Neural progenitor cell (in vitro differentiated cells): Measurements from ENCODE around the gene SNX15. TPM values are rescaled to one million over a fixed set of nuclear protein-coding genes. Genes with fewer than 3 reads are reported as not detected.
A peak's percentile ranks its signal among the peaks of the same experiment; 100 is the strongest.

Experiments
- DNase-seq: peaks from one replicate; pipeline ENCODE4 v3.0.0-alpha.2; 2016; ENCODE audit warnings: low spot score
- H2AFZ ChIP-seq: fragments of 200-600 bp; sonication (generic); replicated peaks from 2 replicates; pipeline ENCODE4 v1.6.1; 2016; ENCODE audit warnings: antibody characterized with exemption
- H3F3A ChIP-seq: fragments of 200-600 bp; sonication (generic); 2 replicates; pipeline ENCODE4 v1.6.1; 2016; ENCODE audit warnings: antibody characterized with exemption, low read depth
- H3K27ac ChIP-seq: fragments of 200-600 bp; sonication (generic); 2 replicates; pipeline ENCODE4 v1.5.1; 2016; ENCODE audit warnings: mild to moderate bottlenecking
- H3K27me3 ChIP-seq: fragments of 200-600 bp; sonication (generic); 2 replicates; pipeline ENCODE4 v1.6.1; 2016; ENCODE audit warnings: mild to moderate bottlenecking, moderate library complexity
- H3K36me3 ChIP-seq: fragments of 200-600 bp; sonication (generic); 2 replicates; pipeline ENCODE4 v1.5.1; 2016
- H3K4me1 ChIP-seq: fragments of 200-600 bp; sonication (generic); 2 replicates; pipeline ENCODE4 v1.6.1; 2016; ENCODE audit warnings: mixed run types
- H3K4me2 ChIP-seq: fragments of 200-600 bp; sonication (generic); 2 replicates; pipeline ENCODE4 v1.6.1; 2016
- H3K4me3 ChIP-seq: fragments of 200-600 bp; sonication (generic); 2 replicates; pipeline ENCODE4 v1.5.1; 2016
- H3K79me2 ChIP-seq: fragments of 200-600 bp; sonication (generic); 2 replicates; pipeline ENCODE4 v1.6.1; 2016; ENCODE audit warnings: low read depth
- H3K9ac ChIP-seq: fragments of 200-600 bp; sonication (generic); 2 replicates; pipeline ENCODE4 v1.6.1; 2016
- H3K9me3 ChIP-seq: fragments of 200-600 bp; sonication (generic); 2 replicates; pipeline ENCODE4 v1.5.1; 2016; ENCODE audit warnings: low read depth
- H4K20me1 ChIP-seq: fragments of 200-600 bp; sonication (generic); 2 replicates; pipeline ENCODE4 v1.6.1; 2016; ENCODE audit warnings: low read depth
- H3K27ac Mint-ChIP-seq: 3 replicates; pipeline ENCODE4 v1.8.0; 2021; ENCODE audit warnings: mixed read lengths
- H3K27me3 Mint-ChIP-seq: 2 replicates; pipeline ENCODE4 v1.8.0; 2022; ENCODE audit warnings: low read depth, mild to moderate bottlenecking, inconsistent platforms, moderate library complexity, mixed read lengths; ENCODE audit not compliant: insufficient read depth
- H3K36me3 Mint-ChIP-seq: 3 replicates; pipeline ENCODE4 v1.8.0; 2021; ENCODE audit warnings: mixed read lengths
- H3K4me1 Mint-ChIP-seq: 3 replicates; pipeline ENCODE4 v1.8.0; 2021; ENCODE audit warnings: mixed read lengths
- H3K4me3 Mint-ChIP-seq: 3 replicates; pipeline ENCODE4 v1.8.0; 2021; ENCODE audit warnings: mild to moderate bottlenecking, moderate library complexity, mixed read lengths
- H3K9me3 Mint-ChIP-seq: 3 replicates; pipeline ENCODE4 v1.8.0; 2020; ENCODE audit warnings: mixed read lengths
- CTCF ChIP-seq: fragments of 200-600 bp; sonication (generic); IDR thresholded peaks from 2 replicates; pipeline ENCODE4 v1.5.1; 2017; ENCODE audit warnings: antibody characterized with exemption, mild to moderate bottlenecking
- EZH2 ChIP-seq: fragments of 200-600 bp; sonication (generic); IDR thresholded peaks from 2 replicates; pipeline ENCODE4 v1.6.1; 2017; ENCODE audit warnings: antibody characterized with exemption, mild to moderate bottlenecking, moderate library complexity
- EZH2phosphoT487 ChIP-seq: fragments of 200-600 bp; sonication (generic); IDR thresholded peaks from 2 replicates; pipeline ENCODE4 v1.6.1; 2017; ENCODE audit warnings: antibody characterized with exemption
- total RNA-seq: library from RNA; depleted of rRNA; stranded (reverse); fragments of >200 nt; gene quantifications from 2 replicates; pipeline ENCODE4 v1.2.3, GENCODE V29; 2015; ENCODE audit warnings: low replicate concordance

SNX15 gene
- total RNA-seq, 1 donor from 2014 or later = 10.7 TPM

DNA sequence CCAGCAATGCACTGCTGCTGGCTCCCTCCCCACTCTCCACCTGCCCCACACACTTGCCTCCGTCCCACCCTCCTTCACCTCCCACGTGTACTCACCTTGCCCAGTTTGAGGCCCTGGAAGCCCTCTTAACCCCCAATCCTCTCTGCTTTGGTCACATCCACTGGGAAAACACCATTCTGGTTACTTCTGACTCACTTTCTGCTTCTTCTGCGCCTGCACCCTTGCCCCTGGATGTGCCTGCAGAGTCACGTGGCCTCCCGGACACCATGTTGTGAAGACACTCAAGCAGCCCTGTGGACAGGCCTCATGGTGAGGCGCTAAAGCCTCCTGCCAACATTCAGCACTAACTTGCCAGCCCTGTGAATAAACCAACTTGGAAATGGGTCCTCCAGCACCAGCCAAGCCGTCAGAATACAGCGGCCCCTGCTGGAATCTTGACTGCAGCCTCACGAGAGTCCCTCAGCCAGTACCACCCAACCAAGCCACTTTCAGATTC is 33.7 kb downstream of the SNX15 start:
- no peak overlapping the region for H3K9ac ChIP-seq
- no peak overlapping the region for H3K4me2 ChIP-seq
- H2AFZ ChIP-seq = no peak overlapping the region
- H3F3A ChIP-seq = no peaks in the 10 kb centered on the region
- no peak overlapping the region for H3K4me3 ChIP-seq
- no peaks in the 10 kb centered on the region for H3K36me3 ChIP-seq
- H3K9me3 Mint-ChIP-seq = no peaks in the 10 kb centered on the region
- H3K27me3 Mint-ChIP-seq = peaks cover 2% of the 10 kb centered on the region
- H3K27ac ChIP-seq = no peak overlapping the region
- H3K4me1 ChIP-seq = no peaks in the 10 kb centered on the region
- peaks cover 3% of the 10 kb centered on the region for H3K4me1 Mint-ChIP-seq
- TF ChIP-seq EZH2 (no peak), CTCF (peak; percentile 57), EZH2phosphoT487 (no peak)
- H3K27me3 ChIP-seq = no peaks in the 10 kb centered on the region
- H3K79me2 ChIP-seq = no peaks in the 10 kb centered on the region
- peak; percentile 55 for DNase-seq
- H3K4me3 Mint-ChIP-seq = no peak overlapping the region
- no peaks in the 10 kb centered on the region for H4K20me1 ChIP-seq
- H3K36me3 Mint-ChIP-seq = no peaks in the 10 kb centered on the region
- no peak overlapping the region for H3K27ac Mint-ChIP-seq
- H3K9me3 ChIP-seq = no peaks in the 10 kb centered on the region

- H3K27ac ChIP-seq = no peak overlapping the region
- peaks cover 8% of the 10 kb centered on the region for H3F3A ChIP-seq
- H3K4me1 Mint-ChIP-seq = peaks cover 5% of the 10 kb centered on the region
- no peak overlapping the region for H3K4me2 ChIP-seq
- no peaks in the 10 kb centered on the region for H3K9me3 ChIP-seq
- no peak overlapping the region for H2AFZ ChIP-seq
- peaks cover 15% of the 10 kb centered on the region for H3K4me1 ChIP-seq
- H3K4me3 Mint-ChIP-seq = no peak overlapping the region
- no peak overlapping the region for H3K4me3 ChIP-seq
- H4K20me1 ChIP-seq = no peaks in the 10 kb centered on the region
- no peaks in the 10 kb centered on the region for H3K36me3 Mint-ChIP-seq
- H3K27me3 Mint-ChIP-seq = peaks cover 2% of the 10 kb centered on the region
- no peak for TF ChIP-seq CTCF
- no peak for TF ChIP-seq EZH2
- no peak for TF ChIP-seq EZH2phosphoT487
- DNase-seq = no peak
- H3K9ac ChIP-seq = no peak overlapping the region
- no peak overlapping the region for H3K27ac Mint-ChIP-seq
- no peaks in the 10 kb centered on the region for H3K9me3 Mint-ChIP-seq
- H3K36me3 ChIP-seq = no peaks in the 10 kb centered on the region
- no peaks in the 10 kb centered on the region for H3K27me3 ChIP-seq
- no peaks in the 10 kb centered on the region for H3K79me2 ChIP-seq
These were observed 36.3 kb downstream of the SNX15 start for GRCh38 chr11:65063532-65063931.

DNA sequence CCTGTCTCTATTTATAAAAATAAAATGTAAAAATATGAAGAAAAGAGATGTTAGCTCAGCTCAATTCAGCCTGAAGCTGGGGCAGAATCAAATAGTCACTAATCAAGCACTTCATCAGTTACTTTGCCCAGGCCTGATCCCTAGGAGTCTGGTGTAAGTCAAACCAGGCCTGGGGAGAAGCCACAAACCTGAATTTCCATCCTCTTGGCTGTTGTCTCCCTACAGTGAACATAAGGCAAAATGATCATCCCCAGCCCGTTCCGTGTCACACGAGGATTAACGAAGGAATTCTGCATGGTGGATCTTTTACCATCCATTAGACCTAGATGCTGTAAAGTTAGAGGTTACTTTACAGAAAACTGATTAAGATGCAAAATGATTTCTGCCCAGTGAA is 37.6 kb downstream of the SNX15 start:
- Histone ChIP-seq H3K79me2 (no peaks in the 10 kb centered on the region), H3K4me1 (peaks cover 15% of the 10 kb centered on the region), H3K4me2 (no peak overlapping the region), H3K36me3 (no peaks in the 10 kb centered on the region), H3K27me3 (no peaks in the 10 kb centered on the region), H2AFZ (no peak overlapping the region), H3K4me3 (no peak overlapping the region), H4K20me1 (no peaks in the 10 kb centered on the region), H3K9ac (no peak overlapping the region), H3K9me3 (no peaks in the 10 kb centered on the region), H3K27ac (no peak overlapping the region), H3F3A (peaks cover 8% of the 10 kb centered on the region)
- H3K36me3 Mint-ChIP-seq = no peaks in the 10 kb centered on the region
- no peak for DNase-seq
- H3K27ac Mint-ChIP-seq = no peak overlapping the region
- no peak overlapping the region for H3K4me3 Mint-ChIP-seq
- no peaks in the 10 kb centered on the region for H3K9me3 Mint-ChIP-seq
- TF ChIP-seq EZH2 = no peak
- TF ChIP-seq CTCF = no peak
- no peak for TF ChIP-seq EZH2phosphoT487
- H3K4me1 Mint-ChIP-seq = peaks cover 5% of the 10 kb centered on the region
- peaks cover 2% of the 10 kb centered on the region for H3K27me3 Mint-ChIP-seq
